Mucosa of rectum (tissue), 2 donors: ENCODE results near the gene POLR2J.
A peak's percentile ranks its signal among the peaks of the same experiment; 100 is the strongest.

Source experiments
- H3K27ac ChIP-seq, 2 donors: one replicate each; pipeline ENCODE4 v1.7.0; 2013; ENCODE audit warnings: inconsistent platforms in 2 of 2, low read depth in 2 of 2, low read length in 2 of 2
- H3K27me3 ChIP-seq, 2 donors: one replicate each; pipeline ENCODE4 v1.7.0; 2013; ENCODE audit warnings: low read length in 2 of 2; ENCODE audit not compliant: control insufficient read depth in 2 of 2, insufficient read depth in 2 of 2
- H3K36me3 ChIP-seq, 2 donors: one replicate each; pipeline ENCODE4 v1.7.0; 2013; ENCODE audit warnings: low read length in 2 of 2; ENCODE audit not compliant: control insufficient read depth in 2 of 2, insufficient read depth in 2 of 2
- H3K4me1 ChIP-seq, 2 donors: one replicate each; pipeline ENCODE4 v1.7.0; 2013; ENCODE audit warnings: low read length in 2 of 2, mild to moderate bottlenecking in 1 of 2; ENCODE audit not compliant: control insufficient read depth in 2 of 2, insufficient read depth in 2 of 2
- H3K4me3 ChIP-seq, 2 donors: one replicate each; pipeline ENCODE4 v1.7.0; 2013; ENCODE audit warnings: low read length in 2 of 2
- H3K9ac ChIP-seq, 2 donors: one replicate each; pipeline ENCODE4 v1.7.0; 2013; ENCODE audit warnings: low read length in 2 of 2, low read depth in 1 of 2, mild to moderate bottlenecking in 1 of 2
- H3K9me3 ChIP-seq, 2 donors: one replicate each; pipeline ENCODE4 v1.7.0; 2013; ENCODE audit warnings: low read length in 2 of 2; ENCODE audit not compliant: control insufficient read depth in 2 of 2
- donor health status: healthy.
- donor health status: Normal muscosa, but diverticular disease.

POLR2J gene

DNA sequence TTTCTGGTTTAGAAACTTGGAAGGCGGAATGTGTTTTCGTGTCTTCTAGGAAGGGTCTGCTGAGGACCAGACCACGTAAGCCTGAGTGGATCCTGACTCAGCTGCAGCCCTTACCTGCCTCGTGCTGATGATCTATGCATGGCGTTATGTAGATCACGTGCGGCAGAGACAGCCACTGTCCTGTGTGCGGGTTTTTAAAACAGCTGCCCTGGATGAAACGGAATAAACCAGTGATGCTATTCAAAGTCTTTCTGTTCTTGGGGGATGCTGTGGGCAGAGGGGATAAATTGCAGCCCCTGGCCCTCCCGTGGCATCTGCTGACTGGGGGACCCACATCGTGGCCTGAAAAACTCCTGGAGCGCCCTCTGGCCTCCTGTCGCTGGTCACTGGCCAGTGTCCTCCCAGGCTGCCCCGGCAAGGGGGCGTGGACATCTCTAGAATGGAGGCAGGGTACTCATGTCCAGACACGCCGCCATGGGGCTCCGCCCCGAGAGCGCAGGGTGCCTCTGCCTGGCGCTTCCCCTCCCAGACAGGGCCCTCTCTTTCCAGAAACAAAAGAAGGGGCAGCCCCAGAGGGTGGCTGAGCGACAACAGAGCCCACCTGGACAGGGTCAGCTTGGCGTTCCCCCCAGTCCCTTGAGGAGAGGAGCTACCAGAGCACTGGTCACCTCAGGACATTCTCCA lies 27.2 kb downstream of the POLR2J start:
- H3K4me1 ChIP-seq, result no peaks in the 10 kb centered on the region
- H3K9ac ChIP-seq, result no peak overlapping the region
- H3K4me3 ChIP-seq, result no peak overlapping the region
- H3K9me3 ChIP-seq, result no peaks in the 10 kb centered on the region
- H3K36me3 ChIP-seq, result peaks cover 0 to 12% of the 10 kb centered on the region in 2 donors
- H3K27ac ChIP-seq, result no peak overlapping the region
- no peaks in the 10 kb centered on the region for H3K27me3 ChIP-seq

DNA sequence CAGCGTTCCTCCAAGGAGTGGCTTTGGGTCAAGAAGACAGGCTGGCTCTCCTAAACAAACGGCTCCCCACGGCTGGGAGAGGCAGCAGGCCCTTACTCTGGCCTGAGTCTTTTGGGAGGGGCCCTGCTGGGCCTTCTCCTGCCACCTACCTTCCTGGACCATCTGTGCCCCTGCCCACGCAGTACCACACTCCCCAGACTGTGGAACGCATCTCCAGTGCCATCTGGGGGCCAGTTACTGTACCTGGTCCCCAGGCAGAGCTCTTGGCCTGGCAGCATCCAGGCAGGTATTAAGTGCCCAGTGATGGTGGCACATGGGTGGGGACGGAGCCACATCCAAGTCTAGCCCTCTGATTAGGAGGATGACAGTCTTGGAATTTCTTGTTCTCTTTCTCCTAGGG lies 28.5 kb downstream of the POLR2J start:
- Histone ChIP-seq H3K4me1 (no peaks in the 10 kb centered on the region), H3K9me3 (no peaks in the 10 kb centered on the region), H3K27ac (no peak overlapping the region), H3K36me3 (peaks cover 0 to 12% of the 10 kb centered on the region in 2 donors), H3K4me3 (no peak overlapping the region), H3K27me3 (no peaks in the 10 kb centered on the region), H3K9ac (no peak overlapping the region)

DNA sequence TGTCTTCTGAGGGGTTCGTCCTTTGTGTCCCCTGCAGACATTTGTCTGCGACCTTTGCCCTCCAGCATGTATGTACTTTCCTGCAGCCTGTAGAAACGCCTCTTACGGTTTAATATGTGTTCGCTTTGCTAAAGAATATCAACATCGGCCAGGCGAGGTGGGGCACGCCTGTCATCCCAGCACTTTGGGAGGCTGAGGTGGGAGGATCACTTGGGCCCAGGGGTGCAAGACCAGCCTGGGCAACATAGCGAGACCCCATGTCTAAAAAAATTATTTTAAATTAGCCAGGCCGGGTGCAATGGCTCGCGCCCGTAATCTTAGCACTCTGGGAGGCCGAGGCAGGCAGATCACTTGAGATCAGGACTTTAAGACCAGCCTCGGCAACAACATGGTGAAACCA lies 29.6 kb downstream of the POLR2J start:
- no peak overlapping the region for H3K9ac ChIP-seq
- no peaks in the 10 kb centered on the region for H3K9me3 ChIP-seq
- no peak overlapping the region for H3K4me3 ChIP-seq
- H3K4me1 ChIP-seq, result no peaks in the 10 kb centered on the region
- no peak overlapping the region for H3K27ac ChIP-seq
- H3K27me3 ChIP-seq, result no peaks in the 10 kb centered on the region
- peaks cover 0 to 12% of the 10 kb centered on the region in 2 donors for H3K36me3 ChIP-seq

GRCh38 chr7:102447311-102447710 lies 31.4 kb downstream of the POLR2J start:
- Histone ChIP-seq H3K9ac (no peak overlapping the region), H3K4me3 (no peak overlapping the region), H3K4me1 (no peaks in the 10 kb centered on the region), H3K36me3 (peaks cover 0 to 12% of the 10 kb centered on the region in 2 donors), H3K27ac (no peak overlapping the region), H3K9me3 (no peaks in the 10 kb centered on the region), H3K27me3 (no peaks in the 10 kb centered on the region)

GRCh38 chr7:102446387-102447156 lies 32.1 kb downstream of the POLR2J start:
- H3K27ac ChIP-seq, result peak overlapping the region in 1 of 2 donors; percentile 38
- H3K4me1 ChIP-seq, result no peaks in the 10 kb centered on the region
- no peak overlapping the region for H3K4me3 ChIP-seq
- H3K27me3 ChIP-seq, result no peaks in the 10 kb centered on the region
- H3K9ac ChIP-seq, result no peak overlapping the region
- H3K9me3 ChIP-seq, result no peaks in the 10 kb centered on the region
- H3K36me3 ChIP-seq, result peaks cover 0 to 12% of the 10 kb centered on the region in 2 donors

- Histone ChIP-seq H3K4me3 (no peak overlapping the region), H3K27me3 (no peaks in the 10 kb centered on the region), H3K36me3 (peaks cover 0 to 12% of the 10 kb centered on the region in 2 donors), H3K9ac (no peak overlapping the region), H3K9me3 (no peaks in the 10 kb centered on the region), H3K4me1 (no peaks in the 10 kb centered on the region), H3K27ac (peak overlapping the region in 1 of 2 donors; percentile 58)
Observed at GRCh38 chr7:102445674-102446071, 33.0 kb downstream of the POLR2J start.

DNA sequence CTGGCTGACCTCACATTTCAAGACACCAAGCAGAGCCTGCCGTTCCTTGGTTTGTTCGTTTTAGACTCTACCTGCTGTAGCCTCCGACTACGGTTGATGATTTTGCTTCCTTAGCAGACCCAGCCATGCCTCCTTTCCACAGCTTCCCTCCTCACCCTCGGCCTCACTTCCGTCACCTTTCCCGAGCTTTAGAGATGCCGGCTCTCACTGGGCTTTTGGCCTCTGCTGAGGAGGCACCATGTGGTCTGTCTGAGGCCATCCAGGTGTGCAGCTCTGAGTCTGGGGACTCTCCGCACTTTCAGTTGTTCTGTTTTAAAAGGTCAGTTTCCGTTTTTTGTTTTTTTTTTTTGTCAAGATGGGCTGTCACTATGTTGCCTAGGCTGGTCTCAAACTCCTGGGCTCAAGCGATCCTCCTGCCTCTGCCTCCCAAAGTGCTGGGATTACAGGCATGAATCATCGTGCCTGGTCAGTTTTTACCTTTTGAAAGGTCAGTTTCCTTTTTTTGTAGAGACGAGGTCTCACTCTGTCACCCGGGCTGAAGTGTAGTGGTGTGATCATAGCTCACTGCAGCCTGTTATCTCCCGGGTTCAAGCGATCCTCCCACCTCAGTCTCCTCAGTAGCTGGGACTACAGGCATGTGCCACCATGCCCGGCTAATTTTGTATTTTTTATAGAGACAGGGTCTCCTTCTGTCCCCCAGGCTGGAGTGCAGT lies 33.6 kb downstream of the POLR2J start:
- Histone ChIP-seq H3K4me3 (no peak overlapping the region), H3K36me3 (peaks cover 0 to 12% of the 10 kb centered on the region in 2 donors), H3K9me3 (no peaks in the 10 kb centered on the region), H3K27ac (peak overlapping the region in 1 of 2 donors; percentile 58), H3K4me1 (no peaks in the 10 kb centered on the region), H3K27me3 (no peaks in the 10 kb centered on the region), H3K9ac (no peak overlapping the region)

DNA sequence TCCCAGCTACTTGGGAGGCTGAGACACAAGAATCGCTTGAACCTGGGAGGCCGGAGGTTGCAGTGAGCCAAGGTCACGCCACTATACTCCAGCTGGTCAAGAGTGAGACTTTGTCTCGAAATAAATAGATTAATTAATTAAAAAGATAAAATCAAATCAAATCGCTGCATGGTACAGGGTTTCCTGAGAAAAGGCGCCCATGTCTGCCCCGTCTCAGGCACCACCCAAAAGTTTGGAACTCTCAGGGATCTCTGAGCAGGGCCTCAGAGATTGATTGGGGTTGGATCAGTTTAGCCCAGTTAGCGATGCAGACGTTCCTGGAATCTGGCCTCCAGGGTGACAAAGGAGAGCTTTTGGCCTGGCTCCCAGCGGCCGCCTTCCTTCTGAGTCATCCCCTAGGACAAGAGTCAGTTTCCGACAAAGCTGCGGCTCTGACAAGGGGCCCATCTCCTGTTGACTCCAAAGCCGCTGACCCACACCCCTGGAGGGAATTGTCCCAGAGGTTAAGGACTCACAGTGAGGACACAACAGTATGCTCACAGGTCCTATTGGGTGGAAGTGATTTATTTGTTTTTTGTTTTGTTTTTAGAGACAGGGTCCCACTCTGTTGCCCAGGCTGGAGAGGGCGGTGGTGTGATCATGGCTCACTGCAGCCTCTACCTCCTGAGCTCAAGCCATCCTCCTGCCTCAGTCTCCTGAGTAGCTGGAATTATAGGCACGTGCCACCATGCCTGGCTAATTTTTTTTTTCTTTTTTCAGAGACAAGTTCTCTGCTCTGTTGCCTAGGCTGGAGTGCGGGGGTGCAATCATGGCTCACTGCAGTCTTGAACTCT lies 38.5 kb downstream of the POLR2J start:
- Histone ChIP-seq H3K36me3 (no peaks in the 10 kb centered on the region), H3K27ac (no peak overlapping the region), H3K27me3 (no peaks in the 10 kb centered on the region), H3K4me1 (no peaks in the 10 kb centered on the region), H3K9ac (no peak overlapping the region), H3K4me3 (no peak overlapping the region), H3K9me3 (no peaks in the 10 kb centered on the region)

GRCh38 chr7:102436118-102436517 lies 42.6 kb downstream of the POLR2J start:
- no peaks in the 10 kb centered on the region for H3K36me3 ChIP-seq

More at GRCh38 chr7:102436118-102436517, 42.6 kb downstream of the POLR2J start:
- no peaks in the 10 kb centered on the region for H3K9me3 ChIP-seq
- H3K9ac ChIP-seq, result no peak overlapping the region
- H3K4me3 ChIP-seq, result no peak overlapping the region
- peaks cover 12 to 21% of the 10 kb centered on the region in 2 donors for H3K4me1 ChIP-seq
- H3K27me3 ChIP-seq, result peaks cover 0 to 2% of the 10 kb centered on the region in 2 donors
- no peak overlapping the region for H3K27ac ChIP-seq
